SK-N-SH treated with all-trans-retinoic acid at 6 μM for 48 hours (cell line): ENCODE results near the gene RNF175.

Experiments used
- BACH2 ChIP-seq: fragments of 250-450 bp; sonication (Bioruptor Pico); IDR thresholded peaks from 2 replicates; pipeline ENCODE4 v1.9.0; 2021; ENCODE audit warnings: mild to moderate bottlenecking, borderline replicate concordance
- CSDC2 ChIP-seq: fragments of 250-450 bp; sonication (Bioruptor Pico); IDR thresholded peaks from 2 replicates; pipeline ENCODE4 v1.5.0; 2020; ENCODE audit warnings: mild to moderate bottlenecking, moderate library complexity
- GLIS3 ChIP-seq: fragments of 250-450 bp; sonication (Bioruptor Pico); IDR thresholded peaks from 2 replicates; pipeline ENCODE4 v1.5.0; 2020; ENCODE audit warnings: mild to moderate bottlenecking, moderate library complexity
- PPARA ChIP-seq: fragments of 250-450 bp; sonication (Bioruptor Pico); IDR thresholded peaks from 2 replicates; pipeline ENCODE4 v1.5.0; 2020; ENCODE audit warnings: mild to moderate bottlenecking, borderline replicate concordance
- RARB ChIP-seq: fragments of 250-450 bp; sonication (Bioruptor Pico); IDR thresholded peaks from 2 replicates; pipeline ENCODE4 v1.8.0; 2021; ENCODE audit warnings: mild to moderate bottlenecking, moderate library complexity
- SNAI2 ChIP-seq: fragments of 250-450 bp; sonication (Bioruptor Pico); IDR thresholded peaks from 2 replicates; pipeline ENCODE4 v1.5.0; 2020; ENCODE audit warnings: mild to moderate bottlenecking, moderate library complexity
- ZFP30 ChIP-seq: fragments of 450-650 bp; formaldehyde crosslinking; IDR thresholded peaks from 2 replicates; pipeline ENCODE4 v1.5.0; 2022; ENCODE audit warnings: mild to moderate bottlenecking, moderate library complexity
- ZNF565 ChIP-seq: fragments of 450-650 bp; formaldehyde crosslinking; conservative IDR thresholded peaks from 2 replicates; pipeline ENCODE4 v1.5.0; 2020; ENCODE audit warnings: low read depth, mild to moderate bottlenecking, moderate library complexity
- TF ChIP-seq, protein P1 (sequence below): fragments of 250-450 bp; sonication (Bioruptor Pico); IDR thresholded peaks from 2 replicates; pipeline ENCODE4 v1.8.0; 2020; ENCODE audit warnings: mild to moderate bottlenecking, moderate library complexity, borderline replicate concordance

GRCh38 chr4:153765894-153766293, 6.1 kb upstream of the RNF175 start:
- TF ChIP-seq BACH2 (CRISPR knock-in tag) (no peak), ZNF565 (CRISPR knock-in tag) (no peak), CSDC2 (CRISPR knock-in tag) (no peak), RARB (no peak), ZFP30 (no peak), PPARA (CRISPR knock-in tag) (no peak), SNAI2 (CRISPR knock-in tag) (no peak), GLIS3 (CRISPR knock-in tag) (no peak)
- TF ChIP-seq, protein P1, sequence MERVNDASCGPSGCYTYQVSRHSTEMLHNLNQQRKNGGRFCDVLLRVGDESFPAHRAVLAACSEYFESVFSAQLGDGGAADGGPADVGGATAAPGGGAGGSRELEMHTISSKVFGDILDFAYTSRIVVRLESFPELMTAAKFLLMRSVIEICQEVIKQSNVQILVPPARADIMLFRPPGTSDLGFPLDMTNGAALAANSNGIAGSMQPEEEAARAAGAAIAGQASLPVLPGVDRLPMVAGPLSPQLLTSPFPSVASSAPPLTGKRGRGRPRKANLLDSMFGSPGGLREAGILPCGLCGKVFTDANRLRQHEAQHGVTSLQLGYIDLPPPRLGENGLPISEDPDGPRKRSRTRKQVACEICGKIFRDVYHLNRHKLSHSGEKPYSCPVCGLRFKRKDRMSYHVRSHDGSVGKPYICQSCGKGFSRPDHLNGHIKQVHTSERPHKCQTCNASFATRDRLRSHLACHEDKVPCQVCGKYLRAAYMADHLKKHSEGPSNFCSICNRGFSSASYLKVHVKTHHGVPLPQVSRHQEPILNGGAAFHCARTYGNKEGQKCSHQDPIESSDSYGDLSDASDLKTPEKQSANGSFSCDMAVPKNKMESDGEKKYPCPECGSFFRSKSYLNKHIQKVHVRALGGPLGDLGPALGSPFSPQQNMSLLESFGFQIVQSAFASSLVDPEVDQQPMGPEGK (CRISPR knock-in tag): no peak
